A549 (cell line): Measurements from ENCODE around the gene GALNT12.

Experiments
- CEBPB ChIP-seq, 2 experiments: fragments of >200 bp in 1 of 2; sonication (Bioruptor Twin) in 1 of 2; formaldehyde crosslinking in 1 of 2; IDR thresholded peaks; 2 replicates each; pipeline ENCODE4 v1.6.1; 2012 to 2016
- RCOR1 ChIP-seq: fragments of 150-350 bp; IDR thresholded peaks from 2 replicates; pipeline ENCODE4 v1.6.1; 2014; ENCODE audit warnings: antibody characterized with exemption, low read length, low read depth

DNA sequence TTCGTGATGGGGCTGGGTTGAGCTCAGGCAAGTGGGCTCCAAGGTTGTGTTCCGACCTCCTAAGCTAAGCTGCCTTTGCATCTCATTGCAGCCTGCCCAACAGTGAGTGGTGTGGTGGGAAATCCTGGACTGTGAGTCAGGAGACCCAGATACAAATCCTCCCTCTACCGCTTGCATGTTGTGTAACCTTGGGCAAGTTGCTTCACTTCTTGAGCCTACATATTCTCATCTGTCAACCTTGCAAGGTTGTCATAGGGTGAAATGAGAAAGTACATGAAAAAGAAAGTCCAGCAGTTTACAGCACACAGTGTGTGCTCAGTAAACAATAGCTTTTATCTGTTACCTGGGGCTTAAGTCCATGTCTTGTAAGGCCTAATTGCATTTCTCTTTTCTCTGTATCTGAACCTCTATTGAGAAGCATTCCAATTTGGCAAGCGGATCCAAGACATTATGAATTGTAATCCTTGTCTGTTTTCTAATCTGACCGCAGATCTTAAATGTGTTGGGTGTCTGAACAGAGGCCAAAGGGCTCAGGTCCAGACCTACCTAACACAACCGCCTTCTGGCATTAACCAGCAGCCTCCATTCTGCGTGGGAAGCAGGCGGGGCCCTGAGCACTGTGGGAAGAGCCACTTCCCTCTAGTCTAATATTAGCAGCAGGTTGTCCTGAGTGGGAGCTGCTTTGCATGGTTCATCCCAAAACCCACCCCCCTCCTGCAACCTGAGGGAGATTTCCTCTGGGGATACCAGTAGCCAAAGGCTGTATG lies 1.8 kb upstream of the GALNT12 start:
- TF ChIP-seq RCOR1 (no peak), CEBPB (IDR thresholded peaks at IDR 0.05) (no peak)
